Stimulated activated CD4-positive, alpha-beta T cell treated with anti-CD3 and anti-CD28 coated beads, Interleukin-1b, Interleukin-23, amount 100 ng/mL, for 4 hours (primary cell): ENCODE data around the gene DCDC2.
A peak's percentile ranks its signal among the peaks of the same experiment; 100 is the strongest.
"Not testable (repeated sequence)": the region's sequence is repeated elsewhere in the genome, so short reads cannot be mapped to it uniquely, and the experiment has no call there.

ENCODE experiments used
- DNase-seq, 2 donors: peaks; one replicate each; pipeline ENCODE4 v3.0.0-alpha.2; 2020; ENCODE audit warnings: low read depth in 2 of 2

DCDC2 gene

GRCh38 chr6:24225838-24226237 lies 132.0 kb downstream of the DCDC2 start:
- DNase-seq = no peak

GRCh38 chr6:24223115-24223919 lies 134.5 kb downstream of the DCDC2 start:
- DNase-seq = no peak

GRCh38 chr6:24219670-24220069 lies 138.2 kb downstream of the DCDC2 start:
- DNase-seq = no peak

- no peak for DNase-seq
These were observed 142.9 kb downstream of the DCDC2 start for GRCh38 chr6:24214984-24215383.

GRCh38 chr6:24207413-24207812 lies 150.4 kb downstream of the DCDC2 start:
- DNase-seq = no peak

- DNase-seq = peak in 1 of 2 donors; percentile 2
These were observed 152.8 kb downstream of the DCDC2 start for GRCh38 chr6:24205020-24205492.

- not testable (repeated sequence) for DNase-seq
These were observed 153.7 kb downstream of the DCDC2 start for GRCh38 chr6:24204113-24204512.

DNA sequence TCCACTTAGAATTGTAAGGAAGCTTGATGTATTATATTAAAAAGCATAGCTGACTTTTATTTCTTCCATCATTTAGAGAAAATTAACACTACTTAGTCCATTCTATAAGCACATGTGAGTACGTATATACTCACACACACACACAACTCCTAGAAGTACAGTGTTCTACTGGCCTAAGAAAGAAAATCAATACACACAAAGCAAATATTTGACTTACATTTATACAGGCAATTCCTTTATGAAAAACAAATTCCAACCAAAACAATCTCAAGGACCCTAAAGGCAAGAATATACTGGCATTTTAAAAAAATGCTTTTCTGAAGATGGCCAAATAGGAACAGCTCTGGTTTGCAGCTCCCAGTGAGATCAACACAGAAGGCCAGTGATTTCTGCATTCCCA lies 160.0 kb downstream of the DCDC2 start:
- DNase-seq = no peak

DNA sequence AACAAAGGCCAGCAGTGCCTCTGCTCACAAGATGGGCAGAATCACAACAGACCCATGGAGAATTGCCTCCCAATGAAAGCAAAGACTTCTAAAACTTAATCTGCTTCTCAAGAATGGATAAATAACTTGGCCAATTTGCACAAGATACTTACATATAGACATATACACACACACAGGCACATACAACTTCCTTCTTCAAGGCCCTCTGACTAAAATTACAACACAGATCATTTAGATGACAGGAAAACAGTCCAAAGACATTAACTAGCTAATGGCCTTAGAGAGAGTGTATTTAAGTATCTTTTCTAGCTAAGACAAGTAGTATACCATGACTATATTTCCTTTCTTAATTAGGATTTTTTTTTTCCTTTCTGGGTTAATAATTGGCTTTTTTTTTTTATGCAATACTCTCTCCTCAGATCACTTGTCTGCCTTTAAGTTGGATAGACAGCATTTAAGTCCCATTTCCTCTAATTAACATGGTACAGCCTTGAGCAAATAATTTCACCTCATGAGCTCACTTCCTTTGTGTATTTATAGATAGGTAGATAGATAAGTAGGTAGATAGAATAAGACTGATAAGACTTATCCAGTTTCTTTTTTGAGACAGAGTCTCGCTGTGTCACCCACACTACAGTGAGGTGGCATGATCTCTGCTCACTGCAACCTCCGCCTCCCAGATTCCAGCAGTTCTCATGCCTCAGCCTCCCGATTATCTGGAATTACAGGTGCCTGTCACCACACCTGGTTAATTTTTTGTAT lies 161.8 kb downstream of the DCDC2 start:
- DNase-seq = no peak

- DNase-seq = no peak
These were observed 162.7 kb downstream of the DCDC2 start for GRCh38 chr6:24194978-24195700.

- DNase-seq = no peak
These were observed 164.5 kb downstream of the DCDC2 start for GRCh38 chr6:24193364-24193763.

DNA sequence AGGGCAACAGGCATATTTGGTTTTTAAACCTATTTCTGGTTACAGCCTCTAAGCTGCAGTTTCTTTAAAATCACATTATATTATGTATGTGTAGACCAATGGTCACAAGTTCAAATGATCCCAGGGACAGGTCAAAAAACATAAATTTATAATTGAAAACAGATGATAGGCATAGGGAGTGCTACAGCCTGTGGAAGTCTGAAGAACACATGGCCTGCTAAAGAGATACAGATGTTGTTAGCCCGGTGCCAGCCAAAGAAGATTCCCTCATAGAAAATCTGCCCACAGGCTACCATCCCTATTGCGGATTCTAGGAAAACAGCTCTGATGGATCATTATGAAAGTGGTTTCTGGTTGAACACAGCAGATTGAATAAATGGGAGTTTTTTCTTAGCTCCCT lies 166.5 kb downstream of the DCDC2 start:
- DNase-seq = no peak

DNA sequence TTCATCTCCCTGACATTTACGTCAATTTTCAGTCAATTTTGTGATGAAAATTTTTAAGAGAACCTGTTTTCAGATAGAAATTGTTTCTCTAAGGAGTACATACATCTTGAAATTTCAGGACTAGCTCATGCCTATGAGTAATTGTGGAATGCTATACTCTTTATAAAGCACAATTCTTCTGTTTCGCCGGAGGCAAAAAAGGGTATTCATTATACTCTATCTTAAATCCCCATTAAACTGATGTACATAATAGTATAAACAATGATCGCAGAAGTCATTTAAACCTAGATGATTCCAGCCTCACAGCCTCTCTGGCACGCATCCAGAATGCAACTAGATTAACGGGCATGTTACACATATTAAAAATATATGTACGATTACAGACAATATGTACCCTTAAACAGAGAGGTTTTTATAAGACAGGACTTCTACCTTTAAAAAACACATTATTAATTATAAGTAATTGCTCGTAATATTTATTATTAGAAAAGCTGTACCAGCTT lies 169.2 kb downstream of the DCDC2 start:
- DNase-seq = no peak

DNA sequence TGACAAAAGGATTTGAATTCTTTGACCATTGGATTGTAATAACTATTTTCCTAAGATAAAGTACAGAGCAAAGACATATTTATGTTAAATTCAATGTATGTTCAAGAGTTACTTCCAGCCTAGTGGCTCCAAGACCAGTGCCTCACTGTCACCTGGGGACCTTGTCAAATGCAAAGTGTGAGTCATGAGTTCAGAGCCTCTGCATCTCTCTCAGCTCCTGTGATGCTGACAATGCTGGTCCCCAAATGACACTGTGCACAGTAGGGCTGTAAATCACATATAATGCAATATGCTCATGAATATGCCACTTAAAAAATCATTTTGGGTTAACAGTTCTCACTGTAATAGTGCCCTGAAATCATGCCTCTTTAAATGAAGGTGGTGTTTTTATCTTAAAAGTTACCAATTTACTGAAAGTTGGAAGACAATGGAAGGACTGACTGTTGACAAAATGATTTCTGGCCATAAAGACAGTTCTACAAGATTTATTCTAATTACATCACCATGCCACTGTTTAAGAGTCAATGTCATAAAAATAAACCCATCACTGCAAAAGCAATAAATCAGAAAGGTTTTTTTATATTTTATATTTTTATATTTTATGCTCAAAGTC lies 169.8 kb downstream of the DCDC2 start:
- DNase-seq = no peak

DNA sequence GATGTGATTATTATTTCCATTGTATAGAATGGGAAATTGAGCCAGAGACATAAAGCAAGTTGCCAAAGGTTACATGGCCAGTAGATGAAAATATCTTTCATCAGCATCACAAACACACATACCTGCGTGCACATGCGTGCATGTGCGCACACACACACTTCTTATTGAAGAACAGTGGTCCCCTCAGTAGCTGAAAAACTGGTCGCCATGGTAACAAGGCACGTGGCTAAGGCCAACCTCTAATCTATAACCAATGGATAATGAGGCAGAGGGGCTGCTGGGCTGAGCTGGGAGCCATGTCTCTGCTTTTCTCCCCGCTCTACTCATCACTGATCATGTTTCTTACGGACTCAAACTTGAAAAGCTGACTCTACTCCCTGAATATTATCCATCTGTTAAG lies 171.5 kb downstream of the DCDC2 start:
- no peak for DNase-seq

DNA sequence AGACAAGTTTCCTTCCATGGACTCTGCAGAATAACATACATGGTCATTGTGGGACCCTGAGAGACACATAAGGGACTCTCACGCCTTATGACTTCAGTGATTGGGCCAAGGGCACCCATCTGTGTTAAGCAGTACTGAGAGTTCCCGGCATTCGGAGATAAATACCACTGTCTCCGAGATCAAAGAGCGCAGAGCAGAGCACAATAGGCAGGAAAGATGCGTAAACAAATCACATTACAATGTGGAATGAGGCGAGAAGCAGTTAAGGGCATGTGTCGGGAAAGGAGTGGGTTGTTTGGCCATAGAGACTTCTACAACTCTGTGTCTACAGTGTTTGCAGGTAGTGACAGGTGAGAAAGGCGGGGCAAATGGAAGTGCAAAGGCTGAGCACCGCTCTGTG lies 174.3 kb downstream of the DCDC2 start:
- DNase-seq = no peak

DNA sequence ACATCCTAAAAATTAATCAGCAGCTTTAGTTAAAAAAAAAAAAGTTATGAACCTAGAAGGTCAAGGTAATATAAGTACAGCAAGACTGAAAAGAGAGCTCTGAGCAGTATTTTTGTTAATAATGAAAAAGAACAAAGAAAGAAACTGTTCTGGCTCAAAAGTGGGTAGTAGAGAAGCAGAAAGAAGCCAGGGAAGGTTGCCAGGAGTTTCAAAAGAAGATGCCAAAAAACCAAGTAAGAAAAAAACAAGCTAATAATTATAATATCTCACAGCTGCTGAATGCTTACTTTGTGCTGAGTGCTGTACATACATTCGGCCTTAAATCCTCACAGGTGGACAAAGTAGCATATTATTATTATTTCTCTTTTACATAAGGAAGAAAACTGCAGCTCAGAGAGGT lies 200.0 kb downstream of the DCDC2 start:
- no peak for DNase-seq

DNA sequence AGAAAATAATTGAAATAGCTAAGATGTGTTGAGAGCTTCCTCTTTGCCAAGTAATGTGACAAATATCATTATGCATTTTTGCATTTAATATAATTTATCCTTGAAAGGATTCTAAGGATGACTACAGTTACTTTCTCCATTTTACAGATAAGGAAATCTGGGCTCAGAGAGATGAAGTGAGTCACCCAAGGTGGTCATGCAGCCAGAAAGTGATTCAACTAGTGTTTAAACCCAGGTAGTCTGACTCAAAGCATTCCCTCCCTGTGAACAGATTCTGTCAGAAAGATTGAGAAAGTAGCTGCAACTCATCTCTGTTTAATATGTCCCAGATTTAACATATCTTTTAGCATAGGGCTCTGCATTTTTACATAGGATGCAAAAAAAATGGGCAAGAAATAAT lies 203.7 kb downstream of the DCDC2 start:
- DNase-seq = no peak

- no peak for DNase-seq
These were observed 205.8 kb downstream of the DCDC2 start for GRCh38 chr6:24152014-24152413.

GRCh38 chr6:24149836-24150235 lies 208.0 kb downstream of the DCDC2 start:
- no peak for DNase-seq

GRCh38 chr6:24149296-24149695 lies 208.6 kb downstream of the DCDC2 start:
- DNase-seq = no peak

DNA sequence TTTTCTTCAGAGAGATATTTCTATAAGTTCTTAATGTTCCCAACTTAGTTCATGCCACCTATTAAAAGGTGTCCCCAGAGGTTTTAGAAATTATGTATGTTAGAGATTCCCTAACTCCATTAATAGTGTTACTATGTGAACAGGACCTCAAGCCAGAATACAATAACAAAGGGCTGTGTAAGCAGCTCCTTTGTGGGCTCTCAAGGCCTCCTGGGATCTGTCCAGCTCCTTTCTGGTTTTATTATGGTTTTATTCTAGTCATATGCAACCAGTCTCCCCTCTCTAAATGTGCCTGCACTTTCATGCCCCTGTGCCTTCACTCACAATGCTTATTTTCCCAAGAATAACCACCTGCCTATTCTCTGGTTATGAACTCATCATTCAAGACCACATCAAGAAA lies 209.2 kb downstream of the DCDC2 start:
- DNase-seq = no peak
